ENCODE measurements around the gene COL1A1. TPM values are rescaled to one million over a fixed set of nuclear protein-coding genes. Genes with fewer than 3 reads are reported as not detected.

Gene COL1A1
- 19.2 TPM for polyA plus RNA-seq (2013, experiment 1 of 2)
- polyA plus RNA-seq (2013, experiment 2 of 2), result 24.3 TPM

DNA sequence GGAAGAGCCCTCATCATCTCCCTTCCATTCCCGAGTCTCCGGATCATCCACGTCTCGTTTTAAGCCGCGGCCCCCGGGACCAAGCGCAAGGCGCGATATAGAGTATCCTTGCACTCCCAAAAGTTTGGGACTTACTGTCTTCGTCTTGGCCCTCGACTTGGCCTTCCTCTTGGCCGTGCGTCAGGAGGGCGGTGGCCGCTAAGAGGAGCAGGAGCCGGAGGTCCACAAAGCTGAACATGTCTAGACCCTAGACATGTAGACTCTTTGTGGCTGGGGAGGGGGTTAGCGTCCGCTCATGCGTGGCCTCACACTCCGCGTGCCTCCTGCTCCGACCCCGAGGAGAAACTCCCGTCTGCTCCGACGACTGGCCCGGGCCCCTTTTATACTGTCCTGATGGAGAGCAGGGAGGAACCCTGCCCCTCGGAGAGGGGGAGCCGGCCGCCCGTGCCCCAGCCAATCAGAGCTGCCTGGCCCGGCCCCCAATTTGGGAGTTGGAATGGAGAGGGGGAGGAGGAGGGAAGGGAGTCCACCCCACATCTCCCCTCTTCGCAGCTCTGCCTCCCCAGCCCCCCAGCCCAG, at the start of gene COL1A1:
Gene COL1A1, minus strand, starts transcription at position 356 of the 579 bp plus-strand sequence. Its CDS starts 118 bp downstream, at position 238.
- Histone ChIP-seq H3K9ac (ENCODE audit: low read depth, low read length) (peak within 1 kb of the TSS; percentile 51), H3K4me1 (ENCODE audit: insufficient read depth, low read length) (0 out of 2 replicates have a peak, but pooled peaks cover 6% of the 10 kb centered on the region), H3K36me3 (ENCODE audit: insufficient read depth, low read length) (peaks cover 25% of the 10 kb centered on the region), H3K27me3 (ENCODE audit: insufficient read depth, low read length) (peaks cover 30% of the 10 kb centered on the region), H3K27ac (ENCODE audit: low read depth, low read length) (no peak within 1 kb of the TSS; the same call in 1 of the 2 replicates), H3K9me3 (ENCODE audit: insufficient read depth, low read depth, low read length) (no peaks in the 10 kb centered on the region), H3K4me3 (ENCODE audit: low read length) (peak within 1 kb of the TSS; percentile 71)
- WGBS, result 14% methylated on average over 33 of the region's 34 CpGs

DNA sequence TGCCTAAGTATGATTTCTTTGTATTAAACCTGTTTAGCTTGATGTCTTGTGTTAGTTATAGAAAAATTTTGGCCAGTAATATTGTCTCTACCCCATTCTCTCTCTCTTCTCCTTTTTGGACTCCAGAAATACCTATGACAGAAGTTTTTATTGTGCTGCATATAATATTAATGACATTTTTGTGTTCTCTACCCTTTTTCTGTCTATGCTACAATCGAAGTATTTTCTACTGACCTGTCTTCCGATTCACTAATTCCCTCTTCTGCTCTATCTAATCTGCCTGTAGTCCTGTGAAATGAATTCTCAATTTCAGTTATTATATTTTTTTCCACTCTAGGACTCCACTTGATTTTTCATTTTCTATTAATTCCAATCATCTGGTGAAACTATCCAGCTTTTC, 46.8 kb upstream of the COL1A1 start:
- no peaks in the 10 kb centered on the region for H3K36me3 ChIP-seq (ENCODE audit: insufficient read depth, low read length)
- H3K27ac ChIP-seq (ENCODE audit: low read depth, low read length), result no peak overlapping the region
- no peaks in the 10 kb centered on the region for H3K4me1 ChIP-seq (ENCODE audit: insufficient read depth, low read length)
- WGBS, result 67% methylated on average over 2 of the region's 2 CpGs
- no peak overlapping the region for H3K4me3 ChIP-seq (ENCODE audit: low read length)
- H3K27me3 ChIP-seq (ENCODE audit: insufficient read depth, low read length), result no peaks in the 10 kb centered on the region
- H3K9ac ChIP-seq (ENCODE audit: low read depth, low read length), result no peak overlapping the region
- H3K9me3 ChIP-seq (ENCODE audit: insufficient read depth, low read depth, low read length), result peaks cover 21% of the 10 kb centered on the region

DNA sequence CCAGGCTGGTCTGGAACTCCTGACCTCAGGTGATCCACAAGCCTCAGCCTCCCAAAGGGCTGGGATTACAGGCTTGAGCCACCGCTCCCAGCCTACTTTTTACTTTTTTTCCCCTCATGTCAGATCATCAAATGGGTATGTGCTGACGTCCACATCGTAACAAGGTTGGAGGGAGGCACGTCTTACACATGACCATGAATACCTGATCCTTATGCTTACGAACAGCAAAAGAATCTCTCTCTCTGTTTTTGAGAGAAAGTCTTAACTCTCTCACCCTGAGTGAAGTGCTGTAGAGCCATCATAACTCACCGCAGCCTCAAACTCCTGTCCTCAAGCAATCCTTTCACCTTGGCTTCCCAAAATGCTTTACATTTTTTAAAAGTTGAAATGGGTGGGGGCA, 43.3 kb upstream of the COL1A1 start:
- Histone ChIP-seq H3K9ac (ENCODE audit: low read depth, low read length) (no peak overlapping the region), H3K27me3 (ENCODE audit: insufficient read depth, low read length) (no peaks in the 10 kb centered on the region), H3K4me1 (ENCODE audit: insufficient read depth, low read length) (no peaks in the 10 kb centered on the region), H3K9me3 (ENCODE audit: insufficient read depth, low read depth, low read length) (peaks cover 21% of the 10 kb centered on the region), H3K4me3 (ENCODE audit: low read length) (no peak overlapping the region), H3K36me3 (ENCODE audit: insufficient read depth, low read length) (no peaks in the 10 kb centered on the region), H3K27ac (ENCODE audit: low read depth, low read length) (no peak overlapping the region)
- 91% methylated on average over 6 of the region's 6 CpGs for WGBS

DNA sequence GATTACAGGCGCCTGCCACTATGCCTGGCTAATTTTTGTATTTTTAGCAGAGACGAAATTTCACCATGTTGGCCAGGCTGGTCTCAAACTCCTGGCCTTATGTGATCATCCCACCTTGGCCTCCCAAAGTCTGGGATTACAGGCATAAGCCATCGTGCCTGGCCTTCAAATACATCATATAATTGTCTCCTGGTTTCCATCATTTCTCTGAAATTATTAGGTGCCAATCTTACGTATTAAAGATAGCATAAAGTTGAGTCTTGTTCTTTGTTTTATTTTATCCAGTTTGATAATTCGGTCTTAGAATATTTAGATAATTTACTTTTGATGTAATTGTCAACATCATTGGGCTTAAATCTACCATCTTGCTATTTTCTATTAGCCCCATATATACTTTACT, 40.0 kb upstream of the COL1A1 start:
- 85% methylated on average over 4 of the region's 5 CpGs for WGBS
- Histone ChIP-seq H3K4me1 (ENCODE audit: insufficient read depth, low read length) (no peaks in the 10 kb centered on the region), H3K27ac (ENCODE audit: low read depth, low read length) (no peak overlapping the region), H3K9me3 (ENCODE audit: insufficient read depth, low read depth, low read length) (peaks cover 4% of the 10 kb centered on the region; the same call in 1 of the 2 replicates), H3K36me3 (ENCODE audit: insufficient read depth, low read length) (no peaks in the 10 kb centered on the region), H3K9ac (ENCODE audit: low read depth, low read length) (no peak overlapping the region), H3K4me3 (ENCODE audit: low read length) (no peak overlapping the region), H3K27me3 (ENCODE audit: insufficient read depth, low read length) (no peaks in the 10 kb centered on the region)

DNA sequence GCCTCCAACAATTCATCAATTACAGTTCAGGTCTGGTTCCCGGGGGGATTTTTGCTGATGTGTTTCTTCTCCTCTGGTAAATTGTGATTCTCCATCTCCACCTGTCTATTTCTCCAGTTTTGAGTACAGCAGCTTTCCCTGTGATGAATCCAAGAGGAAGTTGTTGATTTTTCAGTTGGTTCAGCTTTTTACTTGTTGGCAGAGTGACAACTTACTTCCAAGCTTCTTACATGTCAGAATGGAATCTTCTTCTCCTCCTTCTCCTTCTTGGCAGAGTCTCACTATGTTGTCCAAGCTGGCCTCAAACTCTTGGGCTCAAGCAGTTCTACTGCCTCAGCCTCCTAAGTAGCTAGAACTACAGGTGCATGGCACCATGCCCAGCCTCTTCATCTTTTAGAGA, 39.4 kb upstream of the COL1A1 start:
- H3K9me3 ChIP-seq (ENCODE audit: insufficient read depth, low read depth, low read length), result peaks cover 4% of the 10 kb centered on the region; the same call in 1 of the 2 replicates
- H3K27ac ChIP-seq (ENCODE audit: low read depth, low read length), result no peak overlapping the region
- no peak overlapping the region for H3K4me3 ChIP-seq (ENCODE audit: low read length)
- no peak overlapping the region for H3K9ac ChIP-seq (ENCODE audit: low read depth, low read length)
- WGBS, result 90% methylated on average over 1 of the region's 1 CpG
- H3K27me3 ChIP-seq (ENCODE audit: insufficient read depth, low read length), result no peaks in the 10 kb centered on the region
- H3K4me1 ChIP-seq (ENCODE audit: insufficient read depth, low read length), result no peaks in the 10 kb centered on the region
- no peaks in the 10 kb centered on the region for H3K36me3 ChIP-seq (ENCODE audit: insufficient read depth, low read length)

DNA sequence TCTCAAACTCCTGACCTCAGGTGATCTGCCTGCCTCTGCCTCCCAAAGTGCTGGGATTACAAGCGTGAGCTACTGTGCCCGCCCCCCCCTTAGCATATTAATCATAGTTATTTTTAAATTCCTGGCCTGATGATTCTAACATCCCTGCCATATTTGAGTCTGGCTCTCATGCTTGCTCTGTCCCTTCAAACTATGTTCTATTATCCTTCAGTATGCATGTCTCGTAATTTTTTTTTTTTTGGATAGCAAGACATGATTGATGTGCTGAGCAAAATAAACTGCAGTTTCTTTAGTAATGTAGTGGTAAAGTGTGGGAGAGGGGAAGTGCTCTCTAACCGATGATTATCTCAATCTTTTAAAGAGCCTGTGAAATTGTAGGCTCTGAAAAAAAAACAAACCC, 38.5 kb upstream of the COL1A1 start:
- Histone ChIP-seq H3K27ac (ENCODE audit: low read depth, low read length) (no peak overlapping the region), H3K4me1 (ENCODE audit: insufficient read depth, low read length) (no peaks in the 10 kb centered on the region), H3K9ac (ENCODE audit: low read depth, low read length) (no peak overlapping the region), H3K36me3 (ENCODE audit: insufficient read depth, low read length) (no peaks in the 10 kb centered on the region), H3K27me3 (ENCODE audit: insufficient read depth, low read length) (no peaks in the 10 kb centered on the region), H3K9me3 (ENCODE audit: insufficient read depth, low read depth, low read length) (peaks cover 6% of the 10 kb centered on the region; the same call in 1 of the 2 replicates), H3K4me3 (ENCODE audit: low read length) (no peak overlapping the region)
- whole genome bisulfite sequencing, result 86% methylated on average over 4 of the region's 4 CpGs

DNA sequence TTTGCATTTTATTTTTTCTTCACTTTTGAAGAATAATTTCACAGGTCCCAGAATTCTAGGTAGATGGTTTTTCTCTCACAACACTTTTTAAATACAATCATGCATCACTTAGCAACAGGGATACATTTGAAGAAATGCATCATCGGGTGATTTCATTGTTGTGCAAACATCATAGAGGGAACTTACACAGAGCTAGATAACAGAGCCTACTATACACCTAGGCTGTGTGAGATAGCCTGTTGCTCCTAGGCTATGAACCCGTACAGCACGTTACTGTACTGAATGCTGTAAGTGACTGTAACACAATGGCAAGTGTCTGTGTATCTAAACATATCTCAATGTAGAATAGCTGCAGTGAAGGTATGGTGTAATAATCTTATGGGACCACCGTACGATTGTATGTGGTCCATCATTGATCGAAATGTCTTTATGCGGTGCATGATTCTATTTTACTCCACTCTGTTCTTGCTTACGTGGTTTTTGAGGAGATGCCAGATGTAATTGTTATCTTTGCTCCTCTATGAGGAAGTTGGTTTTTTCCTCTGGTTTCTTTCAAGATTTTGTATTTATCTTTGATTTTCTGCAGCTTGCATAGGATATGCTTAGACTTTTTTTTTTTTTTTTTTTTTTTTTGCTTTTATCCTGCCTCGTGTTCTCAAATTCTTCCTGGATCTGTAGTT, 37.3 kb upstream of the COL1A1 start:
- Histone ChIP-seq H3K9me3 (ENCODE audit: insufficient read depth, low read depth, low read length) (peaks cover 15% of the 10 kb centered on the region; the same call in 1 of the 2 replicates), H3K4me1 (ENCODE audit: insufficient read depth, low read length) (no peaks in the 10 kb centered on the region), H3K4me3 (ENCODE audit: low read length) (no peak overlapping the region), H3K36me3 (ENCODE audit: insufficient read depth, low read length) (no peaks in the 10 kb centered on the region), H3K9ac (ENCODE audit: low read depth, low read length) (no peak overlapping the region), H3K27ac (ENCODE audit: low read depth, low read length) (no peak overlapping the region), H3K27me3 (ENCODE audit: insufficient read depth, low read length) (no peaks in the 10 kb centered on the region)
- WGBS, result 88% methylated on average over 9 of the region's 9 CpGs

DNA sequence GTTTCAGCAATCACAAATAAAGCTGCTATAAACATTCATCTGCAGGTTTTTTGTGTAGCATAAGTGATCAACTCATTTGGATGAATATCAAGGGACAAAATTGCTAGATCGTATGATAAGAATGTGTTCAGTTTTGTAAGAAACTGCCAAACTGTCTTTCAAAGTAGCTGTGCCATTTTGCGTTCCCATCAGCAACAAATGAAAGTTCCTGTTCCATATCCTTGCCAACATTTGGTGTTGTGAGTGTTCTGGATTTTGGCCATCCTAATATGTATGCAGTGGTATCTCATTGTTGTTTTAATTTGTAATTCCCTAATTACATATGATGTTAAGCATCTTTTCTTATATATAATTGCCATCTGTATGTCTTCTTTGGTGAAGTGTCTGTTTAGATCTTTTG, 36.5 kb upstream of the COL1A1 start:
- Histone ChIP-seq H3K36me3 (ENCODE audit: insufficient read depth, low read length) (no peaks in the 10 kb centered on the region), H3K9ac (ENCODE audit: low read depth, low read length) (no peak overlapping the region), H3K9me3 (ENCODE audit: insufficient read depth, low read depth, low read length) (peaks cover 18% of the 10 kb centered on the region; the same call in 1 of the 2 replicates), H3K4me1 (ENCODE audit: insufficient read depth, low read length) (no peaks in the 10 kb centered on the region), H3K27ac (ENCODE audit: low read depth, low read length) (no peak overlapping the region), H3K4me3 (ENCODE audit: low read length) (no peak overlapping the region), H3K27me3 (ENCODE audit: insufficient read depth, low read length) (no peaks in the 10 kb centered on the region)
- 88% methylated on average over 2 of the region's 2 CpGs for WGBS

DNA sequence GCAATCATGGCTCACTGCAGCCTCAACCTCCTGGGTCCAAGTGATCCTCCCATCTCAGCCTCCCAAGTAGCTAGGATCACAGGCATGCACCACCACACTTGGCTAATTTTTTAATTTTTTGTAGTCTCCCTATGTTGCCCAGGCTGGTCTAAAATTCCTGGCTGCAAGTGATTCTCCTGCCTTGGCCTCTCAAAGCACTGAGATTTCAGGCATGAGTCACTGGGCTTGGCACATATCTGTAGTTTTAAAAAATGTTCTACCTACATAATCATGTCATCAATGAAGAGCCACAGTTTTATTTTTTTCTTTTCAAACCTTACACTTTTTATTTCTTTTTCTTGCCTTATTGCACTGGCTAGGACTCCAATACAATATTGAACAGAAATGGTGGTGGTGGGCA, 33.1 kb upstream of the COL1A1 start:
- Histone ChIP-seq H3K27me3 (ENCODE audit: insufficient read depth, low read length) (no peaks in the 10 kb centered on the region), H3K4me3 (ENCODE audit: low read length) (no peak overlapping the region), H3K27ac (ENCODE audit: low read depth, low read length) (no peak overlapping the region), H3K36me3 (ENCODE audit: insufficient read depth, low read length) (no peaks in the 10 kb centered on the region), H3K9me3 (ENCODE audit: insufficient read depth, low read depth, low read length) (peaks cover 14% of the 10 kb centered on the region; the same call in 1 of the 2 replicates), H3K4me1 (ENCODE audit: insufficient read depth, low read length) (no peaks in the 10 kb centered on the region), H3K9ac (ENCODE audit: low read depth, low read length) (no peak overlapping the region)

DNA sequence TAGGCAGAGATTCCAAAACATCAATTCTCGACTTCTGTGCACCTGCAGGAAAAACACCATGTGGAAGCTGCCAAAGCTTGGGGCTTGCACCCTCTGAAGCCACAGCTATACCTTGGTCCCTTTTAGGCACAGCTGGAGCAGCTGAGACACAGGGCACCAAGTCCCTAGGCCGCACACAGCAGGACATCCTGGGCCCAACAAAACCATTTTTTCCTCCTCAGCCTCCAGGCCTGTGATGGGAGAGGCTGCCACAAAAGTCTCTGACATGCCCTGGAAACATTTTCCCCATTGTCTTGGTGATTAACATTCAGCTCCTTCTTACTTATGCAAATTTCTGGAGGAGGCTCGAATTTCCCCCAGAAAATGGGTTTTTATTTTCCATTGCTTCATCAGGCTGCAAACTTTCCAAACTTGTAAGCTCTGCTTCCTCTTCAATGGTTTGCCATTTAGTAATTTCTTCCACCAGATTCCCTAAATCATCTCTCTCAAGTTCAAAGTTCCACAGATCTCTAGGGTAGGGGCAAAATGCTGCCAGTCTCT, 24.3 kb upstream of the COL1A1 start:
- no peak overlapping the region for H3K27ac ChIP-seq (ENCODE audit: low read depth, low read length)
- peaks cover 20% of the 10 kb centered on the region for H3K9me3 ChIP-seq (ENCODE audit: insufficient read depth, low read depth, low read length)
- 90% methylated on average over 3 of the region's 3 CpGs for WGBS
- H3K27me3 ChIP-seq (ENCODE audit: insufficient read depth, low read length), result no peaks in the 10 kb centered on the region
- peaks cover 5% of the 10 kb centered on the region; the same call in 1 of the 2 replicates for H3K4me1 ChIP-seq (ENCODE audit: insufficient read depth, low read length)
- H3K36me3 ChIP-seq (ENCODE audit: insufficient read depth, low read length), result no peaks in the 10 kb centered on the region
- no peak overlapping the region for H3K4me3 ChIP-seq (ENCODE audit: low read length)
- no peak overlapping the region for H3K9ac ChIP-seq (ENCODE audit: low read depth, low read length)

DNA sequence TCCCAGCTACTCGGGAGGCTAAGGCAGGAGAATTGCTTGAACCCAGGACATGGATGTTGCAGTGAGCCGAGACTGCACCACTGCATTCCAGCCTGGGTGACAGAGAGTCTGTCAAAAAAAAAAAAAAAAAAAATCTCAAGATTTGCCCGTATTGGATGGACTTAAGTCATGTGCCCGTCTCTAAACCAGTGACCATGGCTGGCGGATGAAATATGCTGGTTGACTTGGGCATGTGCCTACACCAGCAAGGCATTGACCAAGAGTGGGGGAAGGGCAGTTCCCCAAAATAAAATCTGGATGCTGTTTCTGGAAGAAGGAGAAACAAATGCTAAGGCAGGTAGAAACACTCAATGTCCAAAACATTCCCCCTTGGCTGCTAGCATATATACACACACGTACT, 21.5 kb upstream of the COL1A1 start:
- no peak overlapping the region for H3K4me3 ChIP-seq (ENCODE audit: low read length)
- no peaks in the 10 kb centered on the region for H3K27me3 ChIP-seq (ENCODE audit: insufficient read depth, low read length)
- peaks cover 20% of the 10 kb centered on the region for H3K9me3 ChIP-seq (ENCODE audit: insufficient read depth, low read depth, low read length)
- 91% methylated on average over 6 of the region's 6 CpGs for WGBS
- H3K4me1 ChIP-seq (ENCODE audit: insufficient read depth, low read length), result peaks cover 25% of the 10 kb centered on the region
- H3K36me3 ChIP-seq (ENCODE audit: insufficient read depth, low read length), result no peaks in the 10 kb centered on the region
- no peak overlapping the region for H3K9ac ChIP-seq (ENCODE audit: low read depth, low read length)
- H3K27ac ChIP-seq (ENCODE audit: low read depth, low read length), result no peak overlapping the region
